Panc1 (cell line): ENCODE data around the gene IFNL3. TPM values are rescaled to one million over a fixed set of nuclear protein-coding genes. Genes with fewer than 3 reads are reported as not detected.

Experiments used
- ATAC-seq: fragments of 200-7000 bp; cut with Tn5 transposase; 2 replicates; pipeline ENCODE4 v1.9.1; 2020; ENCODE audit warnings: mild to moderate bottlenecking, moderate library complexity
- BruUV-seq: library from RNA; stranded (reverse); fragments of 400-500 nt; replicated peaks from 2 replicates; lab custom pipeline; 2021; lab: Mats Ljungman, UMichigan
- CTCF ChIA-PET: fragments of 300-600 bp; sonication (Branson Sonifier 250); formaldehyde crosslinking; loops from one replicate; lab custom pipeline; 2022; ENCODE audit warnings: antibody characterized with exemption; lab: Charles Lee
- POLR2A ChIA-PET: fragments of 300-600 bp; sonication (Branson Sonifier 250); formaldehyde crosslinking; loops from one replicate; lab custom pipeline; 2022; ENCODE audit warnings: antibody characterized with exemption; lab: Charles Lee
- DNase-seq: peaks from one replicate; pipeline ENCODE4 v3.0.0-alpha.2; 2010; ENCODE audit warnings: low read depth, low spot score
- H3K27ac ChIP-seq: 2 replicates; pipeline ENCODE4 v1.5.1; 2011; ENCODE audit warnings: mild to moderate bottlenecking, low read length, inconsistent platforms
- H3K27me3 ChIP-seq: fragments of 200-500 bp; sonication (Bioruptor generic); 2 replicates; pipeline ENCODE4 v1.6.0; 2014; ENCODE audit warnings: low read length, inconsistent platforms; ENCODE audit not compliant: control insufficient read depth, insufficient read depth
- H3K36me3 ChIP-seq: fragments of 200-500 bp; sonication (Bioruptor generic); 2 replicates; pipeline ENCODE4 v1.5.1; 2014; ENCODE audit warnings: inconsistent platforms, mild to moderate bottlenecking, low read length, moderate library complexity; ENCODE audit not compliant: control insufficient read depth, insufficient read depth
- H3K4me1 ChIP-seq: 2 replicates; pipeline ENCODE4 v1.5.1; 2011; ENCODE audit warnings: inconsistent platforms, mild to moderate bottlenecking, low read length, moderate library complexity; ENCODE audit not compliant: control insufficient read depth, insufficient read depth
- H3K4me3 ChIP-seq, 2 experiments: 2 replicates each; pipeline ENCODE4 v1.5.1; 2011 to 2012; ENCODE audit warnings: low read depth in 2 of 2, low read length in 2 of 2, mild to moderate bottlenecking in 2 of 2, inconsistent platforms in 1 of 2, moderate library complexity in 1 of 2
- H3K9me3 ChIP-seq: fragments of 200-500 bp; sonication (Bioruptor generic); 2 replicates; pipeline ENCODE4 v1.5.1; 2014; ENCODE audit warnings: low read depth, mild to moderate bottlenecking, inconsistent platforms, low read length, moderate library complexity; ENCODE audit not compliant: control insufficient read depth, insufficient read depth
- CTCF ChIP-seq: fragments of 450-650 bp; IDR thresholded peaks from 2 replicates; pipeline ENCODE4 v1.5.1; 2017; ENCODE audit warnings: mild to moderate bottlenecking
- POLR2AphosphoS5 ChIP-seq: IDR thresholded peaks from 2 replicates; pipeline ENCODE4 v1.6.1; 2012; ENCODE audit warnings: mild to moderate bottlenecking, low read depth, low read length, moderate library complexity
- REST ChIP-seq, 2 experiments: IDR thresholded peaks; 2 replicates each; pipeline ENCODE4 v1.6.1; 2011 to 2012; ENCODE audit warnings: low read depth in 2 of 2, control low read depth in 1 of 2, low read length in 1 of 2, mild to moderate bottlenecking in 1 of 2, moderate library complexity in 1 of 2; ENCODE audit not compliant: insufficient read depth in 1 of 2
- SIN3A ChIP-seq: IDR thresholded peaks from 2 replicates; pipeline ENCODE4 v1.6.1; 2012; ENCODE audit warnings: low read depth, mild to moderate bottlenecking, low read length, moderate library complexity, borderline replicate concordance; ENCODE audit not compliant: insufficient read depth
- TCF7L2 ChIP-seq: IDR thresholded peaks from 2 replicates; pipeline ENCODE4 v1.6.1; 2011; ENCODE audit warnings: mild to moderate bottlenecking, low read depth, low read length, inconsistent platforms
- in situ Hi-C: cut with HindIII; loops from 2 replicates; pipeline ENCODE4 v1.10.0; 2016; ENCODE audit warnings: low sequenced_read_pairs, low pct_unique_long_range_greater_than_20kb
- intact Hi-C: fragments of 100-400 bp; cut with micrococcal nuclease; formaldehyde crosslinking; loops from one replicate; pipeline ENCODE4 v1.10.0; 2022; ENCODE audit not compliant: unreplicated experiment
- total RNA-seq: library from RNA; stranded (reverse); gene quantifications from one replicate; pipeline ENCODE4 v1.2.1, GENCODE V29; 2021; ENCODE audit not compliant: unreplicated experiment

IFNL3 gene
- total RNA-seq, 1 experiment from 2014 or later, result not detected

GRCh38 chr19:39263912-39264305 is 19.1 kb upstream of the IFNL3 start:
- no peaks in the 10 kb centered on the region for H3K36me3 ChIP-seq
- in situ Hi-C loops, result no loop called here
- ATAC-seq (peak; percentile 23), DNase-seq (no peak)
- ChIA-PET CTCF (interaction anchor here (1.0 kb wide), 1 partner anchor 64 kb away, joined by 3 read pairs; no protein-coding TSS in a partner anchor), POLR2A (no interaction called here)
- H3K27ac ChIP-seq, result no peak overlapping the region
- BruUV-seq, result no TSS peak
- peaks cover 9% of the 10 kb centered on the region for H3K27me3 ChIP-seq
- TF ChIP-seq TCF7L2 (no peak), REST (IDR thresholded peaks at IDR 0.05; ENCODE audit: insufficient read depth in 1 of 2, low read depth in 2 of 2, low read length in 1 of 2) (no peak), POLR2AphosphoS5 (no peak), SIN3A (no peak), CTCF (no peak)
- H3K9me3 ChIP-seq, result no peaks in the 10 kb centered on the region
- no peak overlapping the region for H3K4me3 ChIP-seq
- intact Hi-C loops, result no loop called here
- H3K4me1 ChIP-seq, result no peaks in the 10 kb centered on the region

GRCh38 chr19:39262496-39262895 is 17.7 kb upstream of the IFNL3 start:
- Histone ChIP-seq H3K4me1 (no peaks in the 10 kb centered on the region), H3K36me3 (no peaks in the 10 kb centered on the region), H3K9me3 (no peaks in the 10 kb centered on the region), H3K27me3 (peaks cover 9% of the 10 kb centered on the region), H3K27ac (no peak overlapping the region), H3K4me3 (no peak overlapping the region)
- BruUV-seq, result no TSS peak
- CTCF ChIA-PET, result interaction anchor here (0.6 to 0.7 kb wide), 4 partner anchors 42 to 524 kb away, joined by 3 to 4 read pairs (median 3); partner anchors contain the start of gene RPS16
- POLR2A ChIA-PET, result interaction anchor here (0.6 to 0.9 kb wide), 2 partner anchors 26 to 883 kb away, joined by 3 to 10 read pairs; no protein-coding TSS in a partner anchor
- DNase-seq (no peak), ATAC-seq (no peak)
- in situ Hi-C loops (no loop called here), intact Hi-C loops (no loop called here)
- TF ChIP-seq POLR2AphosphoS5 (no peak), REST (IDR thresholded peaks at IDR 0.05; ENCODE audit: insufficient read depth in 1 of 2, low read depth in 2 of 2, low read length in 1 of 2) (no peak), CTCF (no peak), TCF7L2 (no peak), SIN3A (no peak)
